ENCODE data around the gene RDM1. TPM values are rescaled to one million over a fixed set of nuclear protein-coding genes. Genes with fewer than 3 reads are reported as not detected.

Gene RDM1
- polyA plus RNA-seq, 1 of the 3 experiments (the other 2 are of a cell fraction): 1.8 TPM

DNA sequence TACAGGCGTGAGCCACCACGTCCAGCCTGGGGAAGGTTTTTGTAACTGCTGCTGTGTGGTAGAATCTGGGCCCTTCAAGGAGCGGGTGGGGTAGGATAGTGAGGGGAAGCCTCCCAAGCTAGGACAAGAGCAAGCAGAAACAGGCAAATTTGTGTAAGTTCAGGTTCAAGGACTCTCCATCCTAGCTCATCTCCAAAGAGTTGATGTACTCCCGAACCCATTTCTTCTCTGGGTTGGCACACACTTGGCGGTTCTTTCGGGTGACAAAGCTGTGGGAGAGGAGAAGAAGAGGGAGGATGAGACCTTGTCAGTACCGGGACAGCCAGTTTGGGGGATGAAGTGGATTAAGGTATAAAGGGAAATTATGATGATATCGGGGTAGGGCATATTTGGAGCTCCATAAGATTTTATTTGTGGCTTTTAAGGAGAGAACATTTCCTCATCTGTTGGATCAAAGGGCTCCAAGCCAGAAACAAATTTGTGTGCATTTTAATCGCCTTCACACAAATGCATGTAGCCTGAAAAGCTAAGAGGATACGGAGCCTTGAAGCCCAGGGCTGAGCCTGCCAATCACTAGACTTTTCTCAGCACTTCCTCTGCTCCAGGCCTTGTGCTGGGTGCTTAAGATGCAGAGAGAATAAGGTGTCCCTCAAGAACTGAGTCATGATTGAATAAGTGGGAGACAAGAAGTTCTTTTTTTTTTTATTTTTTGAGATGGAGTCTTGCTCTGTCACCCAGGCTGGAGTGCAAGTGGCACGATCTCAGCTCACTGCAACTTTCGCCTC, 58.2 kb downstream of the RDM1 start:
- Histone ChIP-seq H3K4me2 (no peak overlapping the region), H3K4me3 (ENCODE audit: low read depth in 2 of 2, low read length in 1 of 2) (no peak overlapping the region), H3K9me3 (no peaks in the 10 kb centered on the region), H3K79me2 (ENCODE audit: insufficient read depth) (no peaks in the 10 kb centered on the region), H3F3A (replicated peaks; ENCODE audit: insufficient read depth) (no peaks in the 10 kb centered on the region), H4K20me1 (ENCODE audit: insufficient read depth) (no peaks in the 10 kb centered on the region), H2AFZ (ENCODE audit: low read depth) (no peak overlapping the region), H3K9me2 (no peaks in the 10 kb centered on the region), H3K9ac (no peak overlapping the region), H3K27ac (ENCODE audit: low read depth in 2 of 2, low read length in 1 of 2) (no peak overlapping the region), H3K36me3 (replicated peaks in 1 of 2; ENCODE audit: control insufficient read depth in 1 of 2, insufficient read depth in 2 of 2, low read length in 1 of 2) (no peaks in the 10 kb centered on the region), H3K27me3 (ENCODE audit: insufficient read depth) (no peaks in the 10 kb centered on the region), H3K4me1 (ENCODE audit: control insufficient read depth in 1 of 2, insufficient read depth in 2 of 2, low read depth in 1 of 2, low read length in 1 of 2) (no peaks in the 10 kb centered on the region)
- TF ChIP-seq, protein P1, sequence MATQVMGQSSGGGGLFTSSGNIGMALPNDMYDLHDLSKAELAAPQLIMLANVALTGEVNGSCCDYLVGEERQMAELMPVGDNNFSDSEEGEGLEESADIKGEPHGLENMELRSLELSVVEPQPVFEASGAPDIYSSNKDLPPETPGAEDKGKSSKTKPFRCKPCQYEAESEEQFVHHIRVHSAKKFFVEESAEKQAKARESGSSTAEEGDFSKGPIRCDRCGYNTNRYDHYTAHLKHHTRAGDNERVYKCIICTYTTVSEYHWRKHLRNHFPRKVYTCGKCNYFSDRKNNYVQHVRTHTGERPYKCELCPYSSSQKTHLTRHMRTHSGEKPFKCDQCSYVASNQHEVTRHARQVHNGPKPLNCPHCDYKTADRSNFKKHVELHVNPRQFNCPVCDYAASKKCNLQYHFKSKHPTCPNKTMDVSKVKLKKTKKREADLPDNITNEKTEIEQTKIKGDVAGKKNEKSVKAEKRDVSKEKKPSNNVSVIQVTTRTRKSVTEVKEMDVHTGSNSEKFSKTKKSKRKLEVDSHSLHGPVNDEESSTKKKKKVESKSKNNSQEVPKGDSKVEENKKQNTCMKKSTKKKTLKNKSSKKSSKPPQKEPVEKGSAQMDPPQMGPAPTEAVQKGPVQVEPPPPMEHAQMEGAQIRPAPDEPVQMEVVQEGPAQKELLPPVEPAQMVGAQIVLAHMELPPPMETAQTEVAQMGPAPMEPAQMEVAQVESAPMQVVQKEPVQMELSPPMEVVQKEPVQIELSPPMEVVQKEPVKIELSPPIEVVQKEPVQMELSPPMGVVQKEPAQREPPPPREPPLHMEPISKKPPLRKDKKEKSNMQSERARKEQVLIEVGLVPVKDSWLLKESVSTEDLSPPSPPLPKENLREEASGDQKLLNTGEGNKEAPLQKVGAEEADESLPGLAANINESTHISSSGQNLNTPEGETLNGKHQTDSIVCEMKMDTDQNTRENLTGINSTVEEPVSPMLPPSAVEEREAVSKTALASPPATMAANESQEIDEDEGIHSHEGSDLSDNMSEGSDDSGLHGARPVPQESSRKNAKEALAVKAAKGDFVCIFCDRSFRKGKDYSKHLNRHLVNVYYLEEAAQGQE (IDR thresholded peaks at IDR 0.05; ENCODE audit: low read depth, low read length): no peak
- no peak for TF ChIP-seq MEF2A (IDR thresholded peaks at IDR 0.05; ENCODE audit: borderline replicate concordance, low read depth)
- TF ChIP-seq RXRA (IDR thresholded peaks at IDR 0.05; ENCODE audit: borderline replicate concordance, low read depth): no peak
- no peak for TF ChIP-seq JUND (IDR thresholded peaks at IDR 0.05)
- TF ChIP-seq, protein P2, sequence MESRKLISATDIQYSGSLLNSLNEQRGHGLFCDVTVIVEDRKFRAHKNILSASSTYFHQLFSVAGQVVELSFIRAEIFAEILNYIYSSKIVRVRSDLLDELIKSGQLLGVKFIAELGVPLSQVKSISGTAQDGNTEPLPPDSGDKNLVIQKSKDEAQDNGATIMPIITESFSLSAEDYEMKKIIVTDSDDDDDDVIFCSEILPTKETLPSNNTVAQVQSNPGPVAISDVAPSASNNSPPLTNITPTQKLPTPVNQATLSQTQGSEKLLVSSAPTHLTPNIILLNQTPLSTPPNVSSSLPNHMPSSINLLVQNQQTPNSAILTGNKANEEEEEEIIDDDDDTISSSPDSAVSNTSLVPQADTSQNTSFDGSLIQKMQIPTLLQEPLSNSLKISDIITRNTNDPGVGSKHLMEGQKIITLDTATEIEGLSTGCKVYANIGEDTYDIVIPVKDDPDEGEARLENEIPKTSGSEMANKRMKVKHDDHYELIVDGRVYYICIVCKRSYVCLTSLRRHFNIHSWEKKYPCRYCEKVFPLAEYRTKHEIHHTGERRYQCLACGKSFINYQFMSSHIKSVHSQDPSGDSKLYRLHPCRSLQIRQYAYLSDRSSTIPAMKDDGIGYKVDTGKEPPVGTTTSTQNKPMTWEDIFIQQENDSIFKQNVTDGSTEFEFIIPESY (IDR thresholded peaks at IDR 0.05; ENCODE audit: borderline replicate concordance, low read depth): no peak
- TF ChIP-seq TEAD4 (IDR thresholded peaks at IDR 0.05; ENCODE audit: borderline replicate concordance, insufficient read depth): no peak
- WGBS (ENCODE audit: low lambda C conversion rate): 85% methylated on average over 12 of the region's 12 CpGs
- ChIA-PET CTCF (interaction anchor here (0.7 to 1.2 kb wide), 3 partner anchors 23 to 611 kb away, joined by 3 to 4 read pairs (median 3); no protein-coding TSS in a partner anchor), POLR2A (no interaction called here)
- DNase-seq: no peak

DNA sequence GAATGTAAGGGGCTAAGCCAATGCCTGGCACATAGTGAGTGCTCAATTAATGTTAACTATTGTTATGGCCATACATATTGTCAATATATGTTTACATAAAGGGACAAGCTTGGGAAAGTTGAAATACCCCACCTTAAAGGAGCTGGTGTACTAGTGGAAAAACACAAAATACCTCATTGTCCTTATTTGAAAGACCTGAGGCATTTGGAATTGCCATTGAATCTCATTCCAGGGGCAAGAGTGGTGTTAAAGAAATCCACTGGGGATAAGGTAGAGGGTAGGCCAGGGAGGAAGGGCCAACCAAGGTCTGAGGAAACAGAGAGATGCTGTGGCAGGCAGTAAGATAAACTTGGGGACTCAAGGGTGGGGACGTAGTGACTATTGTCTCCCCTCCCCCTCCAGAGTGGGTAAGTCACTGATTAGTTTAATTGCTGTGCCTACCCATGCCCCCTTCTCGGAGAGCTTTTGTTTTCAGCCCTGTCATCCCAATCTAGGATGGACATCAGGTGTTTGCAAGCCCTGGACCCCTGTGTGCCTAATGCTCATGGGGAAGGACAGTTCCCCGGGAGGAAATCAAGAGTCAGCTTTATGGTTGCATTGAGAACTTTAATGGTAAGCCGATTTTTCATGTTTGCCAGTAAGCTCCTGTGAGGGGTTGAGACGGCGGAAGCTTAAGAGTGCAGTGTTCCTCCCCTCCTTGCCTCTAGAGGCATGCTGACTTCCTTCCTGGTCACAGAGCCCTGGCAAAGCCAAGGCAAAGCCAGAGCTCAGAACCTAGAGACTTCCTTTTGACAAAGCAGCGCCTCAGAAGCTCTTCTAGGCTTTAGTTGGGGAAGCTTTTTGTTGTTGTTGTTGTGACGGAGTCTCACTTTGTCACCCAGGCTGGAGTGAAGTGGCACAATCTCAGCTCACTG, 59.4 kb downstream of the RDM1 start:
- H3K36me3 ChIP-seq (replicated peaks in 1 of 2; ENCODE audit: control insufficient read depth in 1 of 2, insufficient read depth in 2 of 2, low read length in 1 of 2): no peaks in the 10 kb centered on the region
- no peaks in the 10 kb centered on the region for H3K9me2 ChIP-seq
- no peak overlapping the region for H2AFZ ChIP-seq (ENCODE audit: low read depth)
- H3K9me3 ChIP-seq: no peaks in the 10 kb centered on the region
- WGBS (ENCODE audit: low lambda C conversion rate): 70% methylated on average over 8 of the region's 8 CpGs
- no peak overlapping the region for H3K9ac ChIP-seq
- peaks cover 0 to 3% of the 10 kb centered on the region in 2 experiments; a peak in 1 of 4 replicates for H3K4me1 ChIP-seq (ENCODE audit: control insufficient read depth in 1 of 2, insufficient read depth in 2 of 2, low read depth in 1 of 2, low read length in 1 of 2)
- no peak for DNase-seq
- H3K4me2 ChIP-seq: no peak overlapping the region
- ChIA-PET POLR2A (no interaction called here), CTCF (interaction anchor here (0.9 to 1.2 kb wide), 2 partner anchors 124 to 612 kb away, joined by 3 read pairs; no protein-coding TSS in a partner anchor)
- H3K4me3 ChIP-seq (ENCODE audit: low read depth in 2 of 2, low read length in 1 of 2): no peak overlapping the region
- H3K79me2 ChIP-seq (ENCODE audit: insufficient read depth): no peaks in the 10 kb centered on the region
- H3F3A ChIP-seq (replicated peaks; ENCODE audit: insufficient read depth): no peaks in the 10 kb centered on the region
- no peaks in the 10 kb centered on the region for H4K20me1 ChIP-seq (ENCODE audit: insufficient read depth)
- TF ChIP-seq, protein P3, sequence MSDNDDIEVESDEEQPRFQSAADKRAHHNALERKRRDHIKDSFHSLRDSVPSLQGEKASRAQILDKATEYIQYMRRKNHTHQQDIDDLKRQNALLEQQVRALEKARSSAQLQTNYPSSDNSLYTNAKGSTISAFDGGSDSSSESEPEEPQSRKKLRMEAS (IDR thresholded peaks at IDR 0.05; ENCODE audit: low read depth): no peak
- no peak for TF ChIP-seq MXI1 (IDR thresholded peaks at IDR 0.05; ENCODE audit: low read depth, low read length)
- TF ChIP-seq TEAD4 (IDR thresholded peaks at IDR 0.05; ENCODE audit: borderline replicate concordance, insufficient read depth): no peak
- no peak for TF ChIP-seq SMC3 (IDR thresholded peaks at IDR 0.05; ENCODE audit: low read depth, low read length)
- TF ChIP-seq RXRA (IDR thresholded peaks at IDR 0.05; ENCODE audit: borderline replicate concordance, low read depth): no peak
- TF ChIP-seq NFIC (IDR thresholded peaks at IDR 0.05; ENCODE audit: borderline replicate concordance): no peak
- no peak for TF ChIP-seq TCF12 (IDR thresholded peaks at IDR 0.05)
- no peak for TF ChIP-seq RFX5 (IDR thresholded peaks at IDR 0.05; ENCODE audit: low read length)
- H3K27me3 ChIP-seq (ENCODE audit: insufficient read depth): no peaks in the 10 kb centered on the region
- H3K27ac ChIP-seq (ENCODE audit: low read depth in 2 of 2, low read length in 1 of 2): no peak overlapping the region
